HG02870 (cell line): ENCODE results near the gene NOS1AP.

Source experiments
- ATAC-seq: cut with Tn5 transposase; IDR thresholded peaks from one replicate; pipeline ENCODE4 v1.9.1; 2021; ENCODE audit warnings: mild to moderate bottlenecking, moderate library complexity; ENCODE audit not compliant: unreplicated experiment

NOS1AP gene

DNA sequence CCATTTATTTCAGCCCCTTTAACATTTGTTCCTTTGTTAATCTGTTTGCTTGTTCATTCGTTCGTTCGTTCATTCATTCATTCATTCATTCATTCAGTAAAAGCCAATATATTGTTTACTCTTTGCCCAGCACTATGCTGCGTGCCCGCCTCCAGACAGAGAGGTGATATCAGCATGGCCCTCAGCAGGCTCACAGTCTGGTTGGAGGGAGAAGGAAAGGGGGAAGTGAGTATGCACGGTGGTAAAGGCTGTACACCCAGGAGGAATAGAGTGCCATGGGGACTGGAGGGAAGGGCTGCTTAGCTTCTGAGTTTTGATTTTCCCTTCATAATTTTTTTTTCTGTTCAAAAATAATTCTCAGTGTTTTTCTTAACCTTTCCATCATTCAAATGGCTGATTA lies 144.7 kb downstream of the NOS1AP start:
- no peak for ATAC-seq

- ATAC-seq, result no peak
These were observed 146.4 kb downstream of the NOS1AP start for GRCh38 chr1:162215902-162216301.

- ATAC-seq, result no peak
These were observed 147.1 kb downstream of the NOS1AP start for GRCh38 chr1:162216604-162217003.

GRCh38 chr1:162217706-162218105 lies 148.2 kb downstream of the NOS1AP start:
- no peak for ATAC-seq

- ATAC-seq, result no peak
These were observed 149.1 kb downstream of the NOS1AP start for GRCh38 chr1:162218546-162218945.

DNA sequence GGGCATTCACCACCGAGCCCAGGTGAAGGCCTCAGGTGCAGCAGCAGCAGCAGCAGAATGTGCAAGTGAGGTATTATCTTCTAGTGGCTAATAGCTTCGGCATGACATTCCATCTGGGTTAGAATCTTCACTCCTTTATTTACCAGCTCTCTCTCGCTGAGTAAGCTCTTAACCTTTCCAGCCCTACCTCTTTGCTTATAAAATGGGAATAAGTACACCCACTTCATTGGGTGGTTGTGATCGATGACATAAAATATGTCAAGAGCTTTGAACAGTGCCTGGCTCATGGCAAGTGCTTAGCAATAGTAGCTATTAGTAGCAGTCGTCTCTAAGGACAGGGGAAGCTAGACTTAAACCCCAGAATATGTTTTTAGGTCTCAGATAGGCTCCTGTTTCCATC lies 149.5 kb downstream of the NOS1AP start:
- no peak for ATAC-seq

- ATAC-seq, result no peak
These were observed 150.0 kb downstream of the NOS1AP start for GRCh38 chr1:162219461-162219860.

- ATAC-seq, result no peak
These were observed 150.6 kb downstream of the NOS1AP start for GRCh38 chr1:162220009-162220539.

DNA sequence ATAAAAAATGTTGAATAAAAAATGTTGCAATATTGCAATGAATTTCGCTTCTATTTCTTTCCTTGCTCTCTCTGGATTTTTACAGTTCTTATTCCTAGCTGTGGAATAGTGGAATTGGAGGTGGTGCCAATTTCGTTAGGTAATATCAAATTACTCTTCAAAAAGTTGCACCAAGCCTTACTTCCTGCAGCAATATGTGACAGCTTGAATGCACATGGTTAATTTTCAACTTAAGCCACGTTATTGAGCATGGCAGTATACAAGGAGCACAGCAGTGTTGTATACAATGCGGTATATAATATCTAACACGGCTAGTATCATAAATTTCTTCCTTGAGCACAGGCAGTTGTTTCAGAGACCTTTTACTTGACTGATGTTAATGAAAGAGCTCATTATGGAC lies 152.5 kb downstream of the NOS1AP start:
- ATAC-seq, result no peak

GRCh38 chr1:162222730-162223129 lies 153.2 kb downstream of the NOS1AP start:
- no peak for ATAC-seq

- ATAC-seq, result no peak
These were observed 154.0 kb downstream of the NOS1AP start for GRCh38 chr1:162223488-162223887.

- ATAC-seq, result no peak
These were observed 154.8 kb downstream of the NOS1AP start for GRCh38 chr1:162224267-162224666.

DNA sequence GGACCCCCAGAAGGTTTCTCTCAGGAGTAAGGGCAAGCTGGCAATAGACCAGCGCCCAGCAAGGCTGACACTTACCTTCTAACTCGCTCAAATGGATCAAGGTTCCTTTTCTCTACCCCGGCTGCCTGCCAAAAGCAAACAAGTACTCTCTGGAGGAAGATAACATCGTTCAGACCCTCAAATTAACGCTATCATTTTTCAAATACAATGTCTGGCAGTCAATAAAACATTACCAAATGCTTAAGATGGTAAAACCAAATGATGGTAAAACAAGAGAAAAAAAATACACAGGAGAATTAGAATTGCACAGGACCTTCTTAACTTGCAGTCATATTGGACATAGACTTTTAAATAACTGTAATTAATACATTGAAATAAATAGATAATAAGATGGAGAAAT lies 159.1 kb downstream of the NOS1AP start:
- ATAC-seq, result no peak

GRCh38 chr1:162229549-162229948 lies 160.1 kb downstream of the NOS1AP start:
- ATAC-seq, result no peak

GRCh38 chr1:162230096-162230495 lies 160.6 kb downstream of the NOS1AP start:
- no peak for ATAC-seq

- no peak for ATAC-seq
These were observed 161.0 kb downstream of the NOS1AP start for GRCh38 chr1:162230517-162230916.

DNA sequence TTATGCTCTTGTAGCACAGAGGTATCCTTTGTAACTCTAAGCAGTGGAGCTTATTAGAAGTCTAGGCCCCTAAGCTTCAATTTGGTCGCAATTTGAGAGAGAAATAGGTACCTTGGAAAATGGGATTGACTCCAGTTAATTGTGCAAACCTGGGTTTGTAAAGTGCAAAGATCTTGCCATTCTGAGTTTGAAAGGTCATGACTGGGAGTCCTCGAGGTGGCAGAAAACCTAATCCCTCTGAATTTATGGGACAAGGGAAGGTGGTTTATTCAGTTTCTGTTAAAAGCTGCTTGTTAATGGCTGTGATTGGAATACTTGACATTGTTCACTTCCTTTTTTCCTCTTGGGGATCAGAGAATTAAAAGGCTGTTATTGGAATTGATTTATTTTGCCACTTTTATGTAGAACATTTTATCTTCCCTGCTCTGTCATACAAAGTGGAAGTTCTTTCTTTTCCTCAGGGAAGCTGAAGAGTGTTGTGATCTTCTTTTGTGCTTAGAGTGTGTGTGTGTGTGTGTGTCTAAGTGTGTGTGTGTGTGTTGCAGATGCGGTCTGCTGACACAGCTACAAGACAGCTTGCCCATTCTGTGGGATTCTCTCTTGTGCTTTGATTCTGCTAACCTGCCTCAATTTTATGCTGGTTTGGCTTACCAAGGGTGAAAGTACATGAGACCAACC lies 162.7 kb downstream of the NOS1AP start:
- no peak for ATAC-seq

DNA sequence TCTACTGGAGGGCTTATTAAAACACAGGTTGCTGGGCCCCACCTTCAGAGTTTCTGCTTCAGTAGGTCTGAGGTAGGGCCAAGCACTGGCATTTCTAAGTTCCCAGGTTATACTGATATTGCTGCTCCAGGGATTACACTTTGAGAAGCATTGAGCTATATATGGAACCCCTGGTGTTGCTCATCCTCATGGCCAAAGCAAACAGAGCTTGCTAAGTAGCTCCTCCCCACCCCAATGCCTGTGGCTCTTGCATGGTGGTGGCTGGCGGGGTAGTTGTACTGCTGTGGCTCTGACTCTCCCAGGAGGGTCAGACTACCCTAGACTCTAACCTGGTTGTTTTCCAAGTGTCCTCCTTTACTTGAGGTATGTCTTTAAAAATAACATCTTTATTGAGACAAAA lies 163.6 kb downstream of the NOS1AP start:
- no peak for ATAC-seq

DNA sequence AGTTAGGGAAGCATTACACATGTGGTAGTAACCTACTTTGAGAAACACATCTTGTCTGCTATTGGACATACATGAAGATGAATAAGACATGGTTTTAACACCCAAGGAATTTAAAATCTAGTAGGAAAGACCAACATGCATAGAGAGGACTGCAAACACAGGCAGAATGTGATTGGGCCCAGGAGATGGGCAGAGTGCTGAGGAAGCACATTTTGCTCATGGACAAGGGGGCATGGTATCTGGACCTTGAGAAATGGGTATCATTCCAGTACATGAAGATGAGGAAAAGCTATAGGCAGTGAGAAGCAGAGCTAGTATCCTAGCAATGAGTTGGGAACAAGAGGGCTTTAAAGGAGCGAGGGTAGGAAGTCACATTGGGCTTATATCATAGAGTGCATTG lies 164.4 kb downstream of the NOS1AP start:
- ATAC-seq, result no peak

GRCh38 chr1:162234571-162234970 lies 165.1 kb downstream of the NOS1AP start:
- ATAC-seq, result no peak

- no peak for ATAC-seq
These were observed 165.8 kb downstream of the NOS1AP start for GRCh38 chr1:162235241-162235800.

GRCh38 chr1:162236201-162236600 lies 166.7 kb downstream of the NOS1AP start:
- no peak for ATAC-seq

DNA sequence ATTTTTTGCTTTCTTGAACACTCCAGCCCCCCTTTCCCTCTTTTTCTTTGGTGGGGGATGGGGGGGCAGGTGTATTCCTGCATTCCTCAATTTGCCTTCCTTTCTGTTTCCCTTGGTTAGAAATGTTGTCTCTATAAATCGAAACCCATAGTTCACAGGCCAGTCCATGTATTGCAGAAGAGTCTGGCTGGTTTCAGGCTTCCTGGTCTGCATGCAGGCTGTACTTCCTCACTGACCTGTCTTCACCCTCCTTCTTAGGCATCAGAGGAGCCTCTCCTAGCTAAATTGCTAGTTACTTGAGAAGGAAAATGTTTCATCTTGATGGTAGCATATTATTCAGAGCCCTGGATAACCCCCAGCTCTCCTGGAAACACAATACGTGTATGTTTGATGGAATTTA lies 167.1 kb downstream of the NOS1AP start:
- no peak for ATAC-seq
